ENCODE results near the gene LRP1B. TPM values are rescaled to one million over a fixed set of nuclear protein-coding genes. Genes with fewer than 3 reads are reported as not detected.

Gene LRP1B
- polyA plus RNA-seq, 1 donor from 2014 or later, result 12.7 TPM

- no peaks in the 10 kb centered on the region for H3K9me2 ChIP-seq (ENCODE audit: insufficient read depth, low read length)
- TF ChIP-seq MXI1 (conservative IDR thresholded peaks at IDR 0.05; ENCODE audit: poor library complexity, severe bottlenecking) (no peak), CTCF (IDR thresholded peaks at IDR 0.05; ENCODE audit: poor library complexity, severe bottlenecking) (no peak), SMC3 (conservative IDR thresholded peaks at IDR 0.05; ENCODE audit: poor library complexity) (no peak), POLR2AphosphoS5 (IDR thresholded peaks at IDR 0.05) (no peak), RAD21 (conservative IDR thresholded peaks at IDR 0.05) (no peak), REST (IDR thresholded peaks at IDR 0.05; ENCODE audit: borderline replicate concordance) (no peak), TAF1 (IDR thresholded peaks at IDR 0.05; ENCODE audit: low read depth) (no peak), EP300 (conservative IDR thresholded peaks at IDR 0.05; ENCODE audit: poor library complexity, severe bottlenecking) (no peak), EZH2 (IDR thresholded peaks at IDR 0.05; ENCODE audit: borderline replicate concordance, insufficient read depth, low read length, poor library complexity, severe bottlenecking) (no peak)
- no peak overlapping the region for H2AFZ ChIP-seq (ENCODE audit: low read depth, low read length)
- H3K79me2 ChIP-seq (replicated peaks; ENCODE audit: insufficient read depth, low read length), result no peaks in the 10 kb centered on the region
- no peak overlapping the region for H3K9ac ChIP-seq (ENCODE audit: low read length)
- no peaks in the 10 kb centered on the region for H3K36me3 ChIP-seq (ENCODE audit: insufficient read depth, low read length)
- H3K9me3 ChIP-seq (ENCODE audit: low read length), result no peaks in the 10 kb centered on the region
- H3K27ac ChIP-seq (ENCODE audit: low read length), result no peak overlapping the region
- H3F3A ChIP-seq (ENCODE audit: insufficient read depth, low read length, poor library complexity, severe bottlenecking), result no peaks in the 10 kb centered on the region
- H3K27me3 ChIP-seq (ENCODE audit: insufficient read depth, low read depth, low read length), result no peaks in the 10 kb centered on the region
- no peak overlapping the region for H3K4me3 ChIP-seq (ENCODE audit: low read length)
- H4K20me1 ChIP-seq (ENCODE audit: insufficient read depth), result no peaks in the 10 kb centered on the region
- H3K4me2 ChIP-seq (ENCODE audit: low read length), result no peak overlapping the region
Observed at GRCh38 chr2:142178604-142179003, 47.8 kb upstream of the LRP1B start.

- peak overlapping the region; percentile 6 for H2AFZ ChIP-seq (ENCODE audit: low read depth, low read length)
- H4K20me1 ChIP-seq (ENCODE audit: insufficient read depth), result no peaks in the 10 kb centered on the region
- no peaks in the 10 kb centered on the region for H3F3A ChIP-seq (ENCODE audit: insufficient read depth, low read length, poor library complexity, severe bottlenecking)
- no peak overlapping the region for H3K4me2 ChIP-seq (ENCODE audit: low read length)
- H3K4me3 ChIP-seq (ENCODE audit: low read length), result no peak overlapping the region
- no peaks in the 10 kb centered on the region for H3K36me3 ChIP-seq (ENCODE audit: insufficient read depth, low read length)
- no peaks in the 10 kb centered on the region for H3K79me2 ChIP-seq (replicated peaks; ENCODE audit: insufficient read depth, low read length)
- no peaks in the 10 kb centered on the region for H3K9me2 ChIP-seq (ENCODE audit: insufficient read depth, low read length)
- no peak overlapping the region for H3K27ac ChIP-seq (ENCODE audit: low read length)
- H3K9me3 ChIP-seq (ENCODE audit: low read length), result no peaks in the 10 kb centered on the region
- no peak overlapping the region for H3K9ac ChIP-seq (ENCODE audit: low read length)
- H3K27me3 ChIP-seq (ENCODE audit: insufficient read depth, low read depth, low read length), result no peaks in the 10 kb centered on the region
- TF ChIP-seq REST (IDR thresholded peaks at IDR 0.05; ENCODE audit: borderline replicate concordance) (no peak), EP300 (conservative IDR thresholded peaks at IDR 0.05; ENCODE audit: poor library complexity, severe bottlenecking) (no peak), MXI1 (conservative IDR thresholded peaks at IDR 0.05; ENCODE audit: poor library complexity, severe bottlenecking) (no peak), POLR2AphosphoS5 (IDR thresholded peaks at IDR 0.05) (no peak), CTCF (IDR thresholded peaks at IDR 0.05; ENCODE audit: poor library complexity, severe bottlenecking) (no peak), SMC3 (conservative IDR thresholded peaks at IDR 0.05; ENCODE audit: poor library complexity) (no peak), EZH2 (IDR thresholded peaks at IDR 0.05; ENCODE audit: borderline replicate concordance, insufficient read depth, low read length, poor library complexity, severe bottlenecking) (no peak)
Observed at GRCh38 chr2:142176941-142177340, 46.1 kb upstream of the LRP1B start.

All from neural cell (in vitro differentiated cells).